Cardiac fibroblast (primary cell): Measurements from ENCODE around the gene TMEM60.

ENCODE experiments used
- DNase-seq, 2 donors: peaks; one replicate each; pipeline versions ENCODE4 v3.0.0 to v3.0.0-alpha.2; 2010; ENCODE audit warnings: low read depth in 2 of 2
- H3K4me3 ChIP-seq, 2 donors: replicated peaks in 1 of 2; 1 replicate in 1 of 2; 2 replicates in 1 of 2; pipeline ENCODE4 v1.5.1; 2011; ENCODE audit warnings: low read depth in 2 of 2, low read length in 2 of 2, mild to moderate bottlenecking in 2 of 2, moderate library complexity in 1 of 2
- CTCF ChIP-seq: IDR thresholded peaks from one replicate; pipeline ENCODE4 v1.5.1; 2011; ENCODE audit warnings: low read depth, mild to moderate bottlenecking, low read length, inconsistent platforms

The TMEM60 gene

GRCh38 chr7:77783545-77783944 is 14.7 kb downstream of the TMEM60 start:
- DNase-seq = no peak
- TF ChIP-seq CTCF = no peak
- no peak overlapping the region for H3K4me3 ChIP-seq

GRCh38 chr7:77783111-77783510 is 15.1 kb downstream of the TMEM60 start:
- no peak for TF ChIP-seq CTCF
- DNase-seq = no peak

GRCh38 chr7:77782383-77782782 is 15.9 kb downstream of the TMEM60 start:
- no peak overlapping the region for H3K4me3 ChIP-seq
- no peak for DNase-seq
- no peak for TF ChIP-seq CTCF

More at GRCh38 chr7:77783111-77783510, 15.1 kb downstream of the TMEM60 start:
- H3K4me3 ChIP-seq = no peak overlapping the region

- no peak overlapping the region for H3K4me3 ChIP-seq
- TF ChIP-seq CTCF = no peak
- no peak for DNase-seq
These were observed 19.7 kb downstream of the TMEM60 start for GRCh38 chr7:77778535-77778934.

- no peak for DNase-seq
- no peak overlapping the region for H3K4me3 ChIP-seq
- TF ChIP-seq CTCF = no peak
These were observed 26.3 kb downstream of the TMEM60 start for GRCh38 chr7:77771901-77772300.

GRCh38 chr7:77770316-77770715 is 27.9 kb downstream of the TMEM60 start:
- no peak overlapping the region for H3K4me3 ChIP-seq
- DNase-seq = no peak
- no peak for TF ChIP-seq CTCF

- no peak overlapping the region for H3K4me3 ChIP-seq
- no peak for DNase-seq
- TF ChIP-seq CTCF = no peak
These were observed 31.2 kb downstream of the TMEM60 start for GRCh38 chr7:77766801-77767605.
